ENCODE data around the gene FBXO34.

The FBXO34 gene

GRCh38 chr14:55279384-55279783 lies 8.2 kb downstream of the FBXO34 start:
- no peak for TF ChIP-seq ZNF274 (IDR thresholded peaks at IDR 0.05; ENCODE audit: low read depth, low read length)
- no peak for TF ChIP-seq YY1 (IDR thresholded peaks at IDR 0.05; ENCODE audit: insufficient read depth, insufficient read length)
- no peak for TF ChIP-seq SUZ12 (IDR thresholded peaks at IDR 0.05; ENCODE audit: extremely low read depth, insufficient read depth, insufficient read length)
- Histone ChIP-seq H3K27me3 (ENCODE audit: insufficient read depth, insufficient read length) (no peaks in the 10 kb centered on the region), H3K4me3 (ENCODE audit: insufficient read length, low read depth) (no peak overlapping the region), H3K9me3 (ENCODE audit: insufficient read depth, low read length) (no peaks in the 10 kb centered on the region; the same call in 1 of the 2 replicates), H3K4me1 (ENCODE audit: insufficient read depth, insufficient read length) (no peaks in the 10 kb centered on the region), H3K36me3 (ENCODE audit: insufficient read depth, insufficient read length, low read length) (peaks cover 3% of the 10 kb centered on the region), H3K9ac (ENCODE audit: insufficient read length, low read depth) (no peak overlapping the region)
- no peak for DNase-seq (ENCODE audit: low read depth, low spot score)

GRCh38 chr14:55281316-55281839 lies 10.2 kb downstream of the FBXO34 start:
- no peak overlapping the region for H3K4me3 ChIP-seq (ENCODE audit: insufficient read length, low read depth)
- no peaks in the 10 kb centered on the region for H3K4me1 ChIP-seq (ENCODE audit: insufficient read depth, insufficient read length)
- no peak for DNase-seq (ENCODE audit: low read depth, low spot score)
- no peak for TF ChIP-seq ZNF274 (IDR thresholded peaks at IDR 0.05; ENCODE audit: low read depth, low read length)
- TF ChIP-seq SUZ12 (IDR thresholded peaks at IDR 0.05; ENCODE audit: extremely low read depth, insufficient read depth, insufficient read length), result no peak
- no peak for TF ChIP-seq YY1 (IDR thresholded peaks at IDR 0.05; ENCODE audit: insufficient read depth, insufficient read length)
- no peaks in the 10 kb centered on the region for H3K9me3 ChIP-seq (ENCODE audit: insufficient read depth, low read length)
- peaks cover 3% of the 10 kb centered on the region for H3K36me3 ChIP-seq (ENCODE audit: insufficient read depth, insufficient read length, low read length)
- no peaks in the 10 kb centered on the region for H3K27me3 ChIP-seq (ENCODE audit: insufficient read depth, insufficient read length)
- H3K9ac ChIP-seq (ENCODE audit: insufficient read length, low read depth), result no peak overlapping the region

DNA sequence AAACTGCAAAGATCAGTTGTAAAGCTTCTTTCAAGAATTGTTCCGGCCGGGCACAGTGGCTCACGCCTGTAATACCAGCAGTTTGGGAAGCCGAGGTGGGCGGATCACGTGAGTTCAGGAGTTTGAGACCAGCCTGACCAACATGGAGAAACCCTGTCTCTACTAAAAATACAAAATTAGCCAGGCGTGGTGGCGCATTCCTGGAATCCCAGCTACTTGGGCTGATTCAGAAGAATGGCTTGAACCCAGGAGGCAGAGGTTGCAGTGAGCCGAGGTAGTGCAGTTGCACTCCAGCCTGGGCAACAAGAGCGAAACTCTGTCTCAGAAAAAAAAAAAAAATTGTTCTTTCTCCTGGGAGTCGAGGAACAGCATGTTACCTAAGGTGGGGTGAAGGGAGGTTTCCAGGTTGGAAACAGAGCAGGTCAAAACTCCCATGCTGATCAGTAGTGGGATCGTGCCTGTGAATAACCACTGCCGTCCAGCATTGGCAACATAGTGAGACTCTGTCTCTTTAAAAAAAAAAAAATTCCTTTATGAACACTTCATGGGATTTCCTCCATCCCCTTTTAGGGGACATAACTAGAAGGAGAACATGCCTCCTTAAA lies 13.9 kb downstream of the FBXO34 start:
- no peak for TF ChIP-seq YY1 (IDR thresholded peaks at IDR 0.05; ENCODE audit: insufficient read depth, insufficient read length)
- Histone ChIP-seq H3K27me3 (ENCODE audit: insufficient read depth, insufficient read length) (no peaks in the 10 kb centered on the region), H3K4me1 (ENCODE audit: insufficient read depth, insufficient read length) (no peaks in the 10 kb centered on the region), H3K36me3 (ENCODE audit: insufficient read depth, insufficient read length, low read length) (no peaks in the 10 kb centered on the region), H3K4me3 (ENCODE audit: insufficient read length, low read depth) (no peak overlapping the region), H3K9me3 (ENCODE audit: insufficient read depth, low read length) (no peaks in the 10 kb centered on the region), H3K9ac (ENCODE audit: insufficient read length, low read depth) (no peak overlapping the region)
- DNase-seq (ENCODE audit: low read depth, low spot score), result no peak

- no peaks in the 10 kb centered on the region for H3K4me1 ChIP-seq (ENCODE audit: insufficient read depth, insufficient read length)
- H3K36me3 ChIP-seq (ENCODE audit: insufficient read depth, insufficient read length, low read length), result no peaks in the 10 kb centered on the region
- no peaks in the 10 kb centered on the region for H3K9me3 ChIP-seq (ENCODE audit: insufficient read depth, low read length)
- no peaks in the 10 kb centered on the region for H3K27me3 ChIP-seq (ENCODE audit: insufficient read depth, insufficient read length)
- no peak for TF ChIP-seq YY1 (IDR thresholded peaks at IDR 0.05; ENCODE audit: insufficient read depth, insufficient read length)
- TF ChIP-seq SUZ12 (IDR thresholded peaks at IDR 0.05; ENCODE audit: extremely low read depth, insufficient read depth, insufficient read length), result no peak
- TF ChIP-seq ZNF274 (IDR thresholded peaks at IDR 0.05; ENCODE audit: low read depth, low read length), result no peak
- no peak overlapping the region for H3K9ac ChIP-seq (ENCODE audit: insufficient read length, low read depth)
- no peak for DNase-seq (ENCODE audit: low read depth, low spot score)
- no peak overlapping the region for H3K4me3 ChIP-seq (ENCODE audit: insufficient read length, low read depth)
These were observed 17.2 kb downstream of the FBXO34 start for GRCh38 chr14:55288439-55288838.

DNA sequence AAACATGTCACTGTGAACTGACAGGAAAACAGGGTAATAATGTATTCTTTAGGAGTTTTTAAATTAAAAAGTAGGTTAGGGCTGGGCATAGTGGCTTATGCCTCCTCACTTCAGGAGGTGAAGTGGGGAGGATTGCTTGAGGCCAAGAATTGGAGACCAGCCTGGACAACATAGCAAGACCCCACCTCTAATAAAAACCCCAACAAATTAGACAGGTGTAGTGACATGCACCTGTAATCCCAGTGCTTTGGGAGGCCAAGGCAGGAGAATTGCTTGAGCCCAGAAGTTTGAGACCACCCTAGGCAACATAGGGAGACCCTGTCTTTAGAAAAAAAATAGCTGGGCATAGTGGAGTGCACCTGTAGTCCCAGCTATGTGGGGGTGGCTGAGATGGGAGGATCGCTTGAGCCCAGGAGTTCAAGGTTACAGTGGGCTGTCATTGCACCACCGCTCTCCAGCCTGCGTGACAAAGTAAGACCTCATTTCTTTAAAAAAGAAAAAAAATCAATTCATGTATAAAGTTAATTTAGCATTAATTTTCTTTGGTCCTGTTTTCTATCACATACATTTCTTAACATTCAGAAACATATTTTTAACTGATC lies 20.4 kb downstream of the FBXO34 start:
- no peak for DNase-seq (ENCODE audit: low read depth, low spot score)

DNA sequence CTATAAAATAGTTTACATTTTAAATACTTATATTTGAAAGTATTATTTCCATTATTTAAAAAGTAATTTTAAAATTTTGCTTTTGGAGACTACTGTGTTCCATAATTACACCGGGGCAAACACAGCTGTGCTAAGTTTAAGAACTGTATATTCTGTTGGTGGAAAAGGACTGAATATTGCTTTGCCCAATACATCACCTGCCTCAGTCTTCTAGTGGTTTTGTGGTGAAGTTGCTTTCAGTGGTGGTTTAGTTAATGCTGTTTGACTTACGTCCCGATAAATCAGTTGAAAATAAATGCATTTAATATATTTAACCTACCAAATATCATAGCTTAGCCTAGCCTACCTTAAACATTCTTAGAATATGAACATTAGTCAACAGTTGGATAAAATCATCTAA lies 23.4 kb downstream of the FBXO34 start:
- Histone ChIP-seq H3K4me3 (ENCODE audit: insufficient read length, low read depth) (no peak overlapping the region), H3K9me3 (ENCODE audit: insufficient read depth, low read length) (no peaks in the 10 kb centered on the region), H3K9ac (ENCODE audit: insufficient read length, low read depth) (no peak overlapping the region), H3K36me3 (ENCODE audit: insufficient read depth, insufficient read length, low read length) (peaks cover 11% of the 10 kb centered on the region), H3K27me3 (ENCODE audit: insufficient read depth, insufficient read length) (no peaks in the 10 kb centered on the region), H3K4me1 (ENCODE audit: insufficient read depth, insufficient read length) (no peaks in the 10 kb centered on the region)
- no peak for DNase-seq (ENCODE audit: low read depth, low spot score)
- TF ChIP-seq YY1 (IDR thresholded peaks at IDR 0.05; ENCODE audit: insufficient read depth, insufficient read length) (no peak), ZNF274 (IDR thresholded peaks at IDR 0.05; ENCODE audit: low read depth, low read length) (no peak), SUZ12 (IDR thresholded peaks at IDR 0.05; ENCODE audit: extremely low read depth, insufficient read depth, insufficient read length) (no peak)

More for the DNA sequence above, 20.4 kb downstream of the FBXO34 start:
- Histone ChIP-seq H3K4me1 (ENCODE audit: insufficient read depth, insufficient read length) (no peaks in the 10 kb centered on the region), H3K4me3 (ENCODE audit: insufficient read length, low read depth) (no peak overlapping the region), H3K9ac (ENCODE audit: insufficient read length, low read depth) (no peak overlapping the region), H3K36me3 (ENCODE audit: insufficient read depth, insufficient read length, low read length) (no peaks in the 10 kb centered on the region), H3K9me3 (ENCODE audit: insufficient read depth, low read length) (no peaks in the 10 kb centered on the region), H3K27me3 (ENCODE audit: insufficient read depth, insufficient read length) (no peaks in the 10 kb centered on the region)
- TF ChIP-seq ZNF274 (IDR thresholded peaks at IDR 0.05; ENCODE audit: low read depth, low read length), result no peak
- TF ChIP-seq YY1 (IDR thresholded peaks at IDR 0.05; ENCODE audit: insufficient read depth, insufficient read length), result no peak
- TF ChIP-seq SUZ12 (IDR thresholded peaks at IDR 0.05; ENCODE audit: extremely low read depth, insufficient read depth, insufficient read length), result no peak

DNA sequence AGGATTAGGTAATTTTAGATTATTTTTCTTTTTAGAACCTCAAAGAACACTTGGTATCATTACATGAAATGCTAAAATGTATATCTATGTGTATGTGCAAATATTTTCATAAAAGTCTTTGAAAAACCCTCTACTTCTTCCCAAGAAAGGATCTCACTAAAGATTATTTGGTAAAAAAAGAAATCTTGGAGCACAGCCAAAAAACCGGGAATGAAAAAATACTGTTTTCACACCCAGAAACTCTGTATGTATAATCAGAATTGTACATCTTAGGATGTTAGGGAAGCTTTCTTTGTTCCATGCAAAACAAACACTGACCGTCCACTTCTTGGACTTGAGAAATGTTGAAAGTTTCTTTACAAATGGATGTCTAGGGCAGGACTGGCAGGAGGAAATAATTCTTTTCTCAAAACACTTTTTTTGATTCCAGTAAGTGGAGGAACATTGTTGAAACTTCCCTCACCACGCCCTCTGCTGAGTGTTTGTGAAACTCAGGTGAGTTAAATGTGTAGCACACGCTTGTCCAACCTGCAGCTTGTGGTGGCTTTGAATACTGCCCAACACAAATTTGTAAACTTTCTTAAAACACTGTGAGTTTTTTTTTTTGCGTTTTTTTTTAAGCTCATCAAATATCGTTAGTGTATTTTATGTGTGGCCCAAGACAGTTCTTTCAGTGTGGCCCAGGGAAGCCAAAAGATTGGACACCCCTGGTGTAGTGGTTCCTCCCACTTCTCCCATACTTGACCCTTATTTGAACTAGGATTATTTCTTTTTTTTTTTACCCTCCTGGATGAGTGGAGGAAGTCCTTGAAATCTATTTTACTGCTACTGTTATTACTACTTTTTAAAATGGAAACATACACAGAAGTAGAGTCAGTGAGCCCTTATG lies 26.6 kb downstream of the FBXO34 start:
- Histone ChIP-seq H3K36me3 (ENCODE audit: insufficient read depth, insufficient read length, low read length) (peaks cover 11% of the 10 kb centered on the region), H3K9ac (ENCODE audit: insufficient read length, low read depth) (no peak overlapping the region), H3K9me3 (ENCODE audit: insufficient read depth, low read length) (no peaks in the 10 kb centered on the region), H3K4me1 (ENCODE audit: insufficient read depth, insufficient read length) (peaks cover 3% of the 10 kb centered on the region), H3K27me3 (ENCODE audit: insufficient read depth, insufficient read length) (no peaks in the 10 kb centered on the region), H3K4me3 (ENCODE audit: insufficient read length, low read depth) (no peak overlapping the region)
- DNase-seq (ENCODE audit: low read depth, low spot score), result no peak
- TF ChIP-seq SUZ12 (IDR thresholded peaks at IDR 0.05; ENCODE audit: extremely low read depth, insufficient read depth, insufficient read length) (no peak), ZNF274 (IDR thresholded peaks at IDR 0.05; ENCODE audit: low read depth, low read length) (no peak), YY1 (IDR thresholded peaks at IDR 0.05; ENCODE audit: insufficient read depth, insufficient read length) (no peak)

All from NT2/D1 (cell line).